BLaER1 treated with 17β-estradiol and CSF1 and Interleukin-3, amounts not matched to agents 10 nM and 100 nM (cell line): ENCODE results near the gene RERE.
A peak's percentile ranks its signal among the peaks of the same experiment; 100 is the strongest.

Experiments used
- H3K27ac ChIP-seq, 11 experiments: shearing (Covaris generic); formaldehyde crosslinking; 2 replicates each; pipeline ENCODE4 v1.8.1; 2022
- H3K27me3 ChIP-seq, 11 experiments: shearing (Covaris generic); formaldehyde crosslinking; 2 replicates each; pipeline ENCODE4 v1.8.1; 2022
- H3K36me3 ChIP-seq, 11 experiments: shearing (Covaris generic); formaldehyde crosslinking; 2 replicates each; pipeline ENCODE4 v1.8.1; 2022
- H3K4me1 ChIP-seq, 10 experiments: shearing (Covaris generic); formaldehyde crosslinking; 2 replicates each; pipeline ENCODE4 v1.8.1; 2022
- H3K4me2 ChIP-seq, 11 experiments: shearing (Covaris generic); formaldehyde crosslinking; 2 replicates each; pipeline ENCODE4 v1.8.1; 2022
- H3K4me3 ChIP-seq, 10 experiments: shearing (Covaris generic); formaldehyde crosslinking; 2 replicates each; pipeline ENCODE4 v1.8.1; 2022
- H3K9ac ChIP-seq, 11 experiments: shearing (Covaris generic); formaldehyde crosslinking; 2 replicates each; pipeline ENCODE4 v1.8.1; 2022
- H3K9me3 ChIP-seq, 11 experiments: shearing (Covaris generic); formaldehyde crosslinking; replicated peaks in 1 of 11; 2 replicates each; pipeline ENCODE4 v1.8.1; 2022
- H4K20me1 ChIP-seq, 11 experiments: shearing (Covaris generic); formaldehyde crosslinking; 2 replicates each; pipeline ENCODE4 v1.8.1; 2022
- Cebpa-rat ChIP-seq, 11 experiments: shearing (Covaris generic); IDR thresholded peaks; 2 replicates each; pipeline ENCODE4 v1.8.1; 2022

The RERE gene

GRCh38 chr1:8335246-8335645, 482.2 kb downstream of the RERE start:
- Histone ChIP-seq H3K4me1 (no peaks in the 10 kb centered on the region), H3K9me3 (peaks cover 14 to 37% (median 23%) of the 10 kb centered on the region in 11 experiments), H3K9ac (no peak overlapping the region), H3K27me3 (no peaks in the 10 kb centered on the region), H3K4me2 (no peak overlapping the region), H3K36me3 (no peaks in the 10 kb centered on the region; a peak in 2 of 22 replicates), H3K4me3 (no peak overlapping the region), H4K20me1 (no peaks in the 10 kb centered on the region), H3K27ac (no peak overlapping the region)
- no peak for TF ChIP-seq Cebpa-rat (IDR thresholded peaks at IDR 0.05)

GRCh38 chr1:8334106-8334851, 483.2 kb downstream of the RERE start:
- Histone ChIP-seq H3K9me3 (peaks cover 14 to 37% (median 23%) of the 10 kb centered on the region in 11 experiments), H4K20me1 (no peaks in the 10 kb centered on the region), H3K27ac (no peak overlapping the region), H3K4me1 (peaks cover 0 to 7% (median 6%) of the 10 kb centered on the region in 10 experiments; a peak in 9 of 20 replicates), H3K4me3 (no peak overlapping the region), H3K9ac (no peak overlapping the region), H3K27me3 (no peaks in the 10 kb centered on the region), H3K4me2 (no peak overlapping the region), H3K36me3 (no peaks in the 10 kb centered on the region; a peak in 2 of 22 replicates)
- TF ChIP-seq Cebpa-rat (IDR thresholded peaks at IDR 0.05) = no peak

GRCh38 chr1:8333246-8333987, 484.0 kb downstream of the RERE start:
- Histone ChIP-seq H3K4me2 (no peak overlapping the region), H3K4me3 (no peak overlapping the region), H4K20me1 (no peaks in the 10 kb centered on the region), H3K9ac (no peak overlapping the region), H3K9me3 (peaks cover 14 to 37% (median 23%) of the 10 kb centered on the region in 11 experiments), H3K4me1 (peaks cover 0 to 10% (median 7%) of the 10 kb centered on the region in 10 experiments; a peak in 9 of 20 replicates), H3K36me3 (no peaks in the 10 kb centered on the region; a peak in 2 of 22 replicates), H3K27me3 (no peaks in the 10 kb centered on the region), H3K27ac (no peak overlapping the region)
- no peak for TF ChIP-seq Cebpa-rat (IDR thresholded peaks at IDR 0.05)

GRCh38 chr1:8332806-8333205, 484.6 kb downstream of the RERE start:
- no peak overlapping the region for H3K9ac ChIP-seq
- no peak overlapping the region for H3K4me3 ChIP-seq
- TF ChIP-seq Cebpa-rat (IDR thresholded peaks at IDR 0.05) = no peak
- no peak overlapping the region for H3K4me2 ChIP-seq
- H3K27ac ChIP-seq = no peak overlapping the region
- H4K20me1 ChIP-seq = no peaks in the 10 kb centered on the region
- peaks cover 0 to 10% (median 7%) of the 10 kb centered on the region in 10 experiments; a peak in 9 of 20 replicates for H3K4me1 ChIP-seq
- peaks cover 14 to 31% (median 20%) of the 10 kb centered on the region in 11 experiments for H3K9me3 ChIP-seq
- no peaks in the 10 kb centered on the region; a peak in 2 of 22 replicates for H3K36me3 ChIP-seq
- no peaks in the 10 kb centered on the region for H3K27me3 ChIP-seq

GRCh38 chr1:8330271-8331125, 486.9 kb downstream of the RERE start:
- Histone ChIP-seq H3K9me3 (peaks cover 0 to 11% (median 4%) of the 10 kb centered on the region in 11 experiments; a peak in 8 of 22 replicates), H3K9ac (no peak overlapping the region), H3K27me3 (no peaks in the 10 kb centered on the region), H3K4me2 (no peak overlapping the region), H3K4me3 (no peak overlapping the region), H3K27ac (no peak overlapping the region), H3K4me1 (peaks cover 0 to 12% (median 7%) of the 10 kb centered on the region in 10 experiments; a peak in 10 of 20 replicates), H3K36me3 (no peaks in the 10 kb centered on the region; a peak in 1 of 22 replicates), H4K20me1 (no peaks in the 10 kb centered on the region)
- TF ChIP-seq Cebpa-rat (IDR thresholded peaks at IDR 0.05) = no peak

- Histone ChIP-seq H4K20me1 (peaks cover 0 to 2% (median 0%) of the 10 kb centered on the region in 11 experiments; a peak in 1 of 22 replicates), H3K9ac (no peak overlapping the region), H3K4me3 (no peak overlapping the region), H3K27me3 (no peaks in the 10 kb centered on the region), H3K4me1 (peaks cover 0 to 18% (median 12%) of the 10 kb centered on the region in 10 experiments; a peak in 17 of 20 replicates), H3K4me2 (peak overlapping the region in 7 of 11 experiments; percentile 10 to 41 (median 29); a peak in 7 of 22 replicates), H3K27ac (no peak overlapping the region), H3K36me3 (no peaks in the 10 kb centered on the region), H3K9me3 (peaks cover 0 to 7% (median 0%) of the 10 kb centered on the region in 11 experiments; a peak in 2 of 22 replicates)
- no peak for TF ChIP-seq Cebpa-rat (IDR thresholded peaks at IDR 0.05)
These were observed 487.6 kb downstream of the RERE start for GRCh38 chr1:8329858-8330257.

- no peaks in the 10 kb centered on the region for H3K27me3 ChIP-seq
- no peak overlapping the region for H3K27ac ChIP-seq
These were observed 488.0 kb downstream of the RERE start for GRCh38 chr1:8329439-8329838.

GRCh38 chr1:8328271-8328670, 489.2 kb downstream of the RERE start:
- Histone ChIP-seq H3K4me1 (peaks cover 10 to 34% (median 27%) of the 10 kb centered on the region in 10 experiments), H3K27ac (no peak overlapping the region), H3K9me3 (no peaks in the 10 kb centered on the region; a peak in 1 of 22 replicates), H3K4me3 (no peak overlapping the region), H3K27me3 (0 out of 22 replicates have a peak, but pooled peaks cover 0 to 4% (median 0%) of the 10 kb centered on the region in 11 experiments), H3K4me2 (no peak overlapping the region), H4K20me1 (peaks cover 0 to 6% (median 0%) of the 10 kb centered on the region in 11 experiments; a peak in 1 of 22 replicates), H3K36me3 (no peaks in the 10 kb centered on the region), H3K9ac (no peak overlapping the region)
- no peak for TF ChIP-seq Cebpa-rat (IDR thresholded peaks at IDR 0.05)

More at GRCh38 chr1:8329439-8329838, 488.0 kb downstream of the RERE start:
- peak overlapping the region in 7 of 11 experiments; percentile 10 to 41 (median 29); a peak in 9 of 22 replicates for H3K4me2 ChIP-seq
- H3K4me1 ChIP-seq = peaks cover 0 to 22% (median 16%) of the 10 kb centered on the region in 10 experiments; a peak in 18 of 20 replicates
- peaks cover 0 to 4% (median 0%) of the 10 kb centered on the region in 11 experiments; a peak in 2 of 22 replicates for H3K9me3 ChIP-seq
- TF ChIP-seq Cebpa-rat (IDR thresholded peaks at IDR 0.05) = no peak
- no peak overlapping the region for H3K4me3 ChIP-seq
- H3K9ac ChIP-seq = no peak overlapping the region
- H3K36me3 ChIP-seq = no peaks in the 10 kb centered on the region
- peaks cover 0 to 6% (median 0%) of the 10 kb centered on the region in 11 experiments; a peak in 1 of 22 replicates for H4K20me1 ChIP-seq
